ENCODE data around the gene ARNT2. TPM values are rescaled to one million over a fixed set of nuclear protein-coding genes. Genes with fewer than 3 reads are reported as not detected.

The ARNT2 gene
- total RNA-seq, 4 donors from 2014 or later = 0.26 to 22.9 (median 7.0) TPM

GRCh38 chr15:80504931-80505330 lies 100.7 kb downstream of the ARNT2 start:
- Histone ChIP-seq H3K4me3 (no peak overlapping the region), H3K9me3 (no peaks in the 10 kb centered on the region)
- no peak for DNase-seq

GRCh38 chr15:80506286-80506893 lies 102.2 kb downstream of the ARNT2 start:
- H3K9me3 ChIP-seq = no peaks in the 10 kb centered on the region
- intact Hi-C loops (cut with DNase I; ENCODE audit: low total_unique reads) = no loop called here
- no peak overlapping the region for H3K4me3 ChIP-seq
- no peak overlapping the region for H3K27ac ChIP-seq
- no peaks in the 10 kb centered on the region for H3K27me3 ChIP-seq
- no peaks in the 10 kb centered on the region for H3K4me1 ChIP-seq
- TF ChIP-seq CTCF (IDR thresholded peaks at IDR 0.05) = no peak
- TF ChIP-seq POLR2A (IDR thresholded peaks at IDR 0.05) = no peak
- no peaks in the 10 kb centered on the region for H3K36me3 ChIP-seq
- no peak for DNase-seq

More at GRCh38 chr15:80504931-80505330, 100.7 kb downstream of the ARNT2 start:
- H3K4me1 ChIP-seq = no peaks in the 10 kb centered on the region
- no peak for TF ChIP-seq CTCF (IDR thresholded peaks at IDR 0.05)
- no peak for TF ChIP-seq POLR2A (IDR thresholded peaks at IDR 0.05)
- intact Hi-C loops (cut with DNase I; ENCODE audit: low total_unique reads) = no loop called here
- no peaks in the 10 kb centered on the region for H3K36me3 ChIP-seq
- no peak overlapping the region for H3K27ac ChIP-seq
- H3K27me3 ChIP-seq = no peaks in the 10 kb centered on the region

- DNase-seq = no peak
- Histone ChIP-seq H3K4me3 (no peak overlapping the region), H3K4me1 (no peaks in the 10 kb centered on the region), H3K9me3 (no peaks in the 10 kb centered on the region), H3K27ac (no peak overlapping the region), H3K36me3 (no peaks in the 10 kb centered on the region), H3K27me3 (no peaks in the 10 kb centered on the region)
- TF ChIP-seq CTCF (IDR thresholded peaks at IDR 0.05) (no peak), POLR2A (IDR thresholded peaks at IDR 0.05) (no peak)
- intact Hi-C loops (cut with DNase I; ENCODE audit: low total_unique reads) = no loop called here
Measured at GRCh38 chr15:80507131-80507530, 102.9 kb downstream of the ARNT2 start.

- TF ChIP-seq POLR2A (IDR thresholded peaks at IDR 0.05) = no peak
- no peaks in the 10 kb centered on the region for H3K27me3 ChIP-seq
- H3K9me3 ChIP-seq = no peaks in the 10 kb centered on the region
- intact Hi-C loops (cut with DNase I; ENCODE audit: low total_unique reads) = no loop called here
- H3K4me3 ChIP-seq = no peak overlapping the region
- no peaks in the 10 kb centered on the region for H3K36me3 ChIP-seq
- DNase-seq = peak in 1 of 2 donors; percentile 36
- no peak overlapping the region for H3K27ac ChIP-seq
- no peaks in the 10 kb centered on the region for H3K4me1 ChIP-seq
Measured at GRCh38 chr15:80507638-80508316, 103.6 kb downstream of the ARNT2 start.

- TF ChIP-seq CTCF (IDR thresholded peaks at IDR 0.05) (no peak), POLR2A (IDR thresholded peaks at IDR 0.05) (no peak)
- H3K9me3 ChIP-seq = no peaks in the 10 kb centered on the region
- no peaks in the 10 kb centered on the region for H3K4me1 ChIP-seq
- H3K27me3 ChIP-seq = no peaks in the 10 kb centered on the region
- H3K27ac ChIP-seq = no peak overlapping the region
- intact Hi-C loops (cut with DNase I; ENCODE audit: low total_unique reads) = no loop called here
- no peak overlapping the region for H3K4me3 ChIP-seq
- no peaks in the 10 kb centered on the region for H3K36me3 ChIP-seq
- no peak for DNase-seq
Measured at GRCh38 chr15:80508783-80509182, 104.6 kb downstream of the ARNT2 start.
